NCI-H2171 (cell line): Measurements from ENCODE around the gene ANKS1A.
A peak's percentile ranks its signal among the peaks of the same experiment; 100 is the strongest.
"Not testable (repeated sequence)": the region's sequence is repeated elsewhere in the genome, so short reads cannot be mapped to it uniquely, and the experiment has no call there.

Experiments
- DNase-seq: peaks from one replicate; lab custom pipeline; 2025; lab: John Stamatoyannopoulos, UW

The ANKS1A gene

GRCh38 chr6:35124356-35124755, 235.3 kb downstream of the ANKS1A start:
- no peak for DNase-seq

DNA sequence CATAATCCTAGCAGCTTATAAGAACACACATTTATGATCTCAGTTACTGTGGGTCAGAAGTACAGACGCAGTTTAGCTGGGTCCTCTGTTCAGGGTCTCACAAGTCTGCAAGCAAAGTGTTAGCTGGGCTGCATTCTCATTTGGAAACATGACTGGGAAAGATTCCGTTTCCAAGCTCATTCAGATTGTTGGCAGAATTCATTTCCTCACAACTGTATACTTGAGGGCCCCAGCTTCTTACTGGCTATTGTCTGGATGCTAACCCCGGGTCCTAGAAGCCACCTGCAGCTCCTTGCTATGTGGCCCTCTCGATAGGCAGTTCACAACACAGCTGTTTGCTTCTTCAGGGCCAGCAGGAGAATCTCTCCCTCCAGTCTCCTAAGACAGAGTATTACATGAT, 239.0 kb downstream of the ANKS1A start:
- no peak for DNase-seq

- no peak for DNase-seq
Measured at GRCh38 chr6:35128496-35128895, 239.4 kb downstream of the ANKS1A start.

DNA sequence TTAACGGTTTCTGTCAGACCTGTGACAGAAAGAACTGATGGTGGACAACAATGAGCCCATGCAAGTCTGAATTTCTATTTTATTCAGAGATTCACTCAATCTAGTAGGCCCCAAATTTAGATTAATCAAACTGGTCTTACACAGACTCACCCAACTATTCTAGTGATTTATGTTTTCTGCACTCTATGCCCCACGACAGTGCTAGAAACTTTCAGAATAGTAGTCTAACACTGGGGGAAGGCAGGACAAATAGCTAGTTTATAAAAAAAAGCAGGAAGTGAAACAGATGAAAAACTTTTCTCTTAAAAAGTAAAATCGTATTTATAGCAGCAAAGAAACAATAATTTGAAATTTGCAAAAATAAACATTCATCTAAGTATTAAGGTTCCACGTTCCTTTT, 247.1 kb downstream of the ANKS1A start:
- DNase-seq = no peak

GRCh38 chr6:35138191-35138590, 249.1 kb downstream of the ANKS1A start:
- DNase-seq = not testable (repeated sequence)

- no peak for DNase-seq
Measured at GRCh38 chr6:35139470-35139869, 250.4 kb downstream of the ANKS1A start.

DNA sequence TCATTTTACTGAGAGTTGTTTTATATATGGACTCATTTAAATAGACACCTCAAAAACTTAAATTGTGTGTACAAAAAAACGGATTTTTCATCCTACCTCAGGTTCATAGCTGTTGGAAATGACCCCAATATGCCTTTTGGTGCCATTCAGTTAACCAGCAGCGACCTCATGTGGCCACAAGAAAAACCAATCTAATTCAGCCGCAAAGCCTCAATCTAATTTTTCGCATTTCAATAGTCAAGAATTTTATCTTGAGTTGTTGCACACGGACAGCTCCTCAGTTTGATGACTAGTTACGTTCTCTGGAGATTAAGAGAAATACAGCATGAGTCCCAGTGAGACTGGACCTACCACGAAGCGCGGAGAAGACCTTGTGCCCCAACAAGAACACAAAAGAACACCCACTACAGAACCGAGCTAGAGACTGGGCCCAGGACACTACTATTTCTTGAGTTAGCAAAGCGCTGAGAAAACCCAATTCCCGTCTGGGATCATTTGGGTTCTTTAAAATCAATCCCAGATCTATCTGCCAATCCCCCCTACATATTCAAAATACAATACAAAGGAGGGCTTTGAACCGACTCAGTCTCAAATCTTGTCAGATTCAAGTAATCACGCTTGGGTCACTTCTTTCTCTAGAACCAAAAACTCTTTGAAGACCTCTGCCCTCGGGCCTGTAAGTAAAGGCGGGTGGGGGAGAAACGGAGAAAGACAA, 251.0 kb downstream of the ANKS1A start:
- peak; percentile 54 for DNase-seq

GRCh38 chr6:35140639-35141006, 251.6 kb downstream of the ANKS1A start:
- DNase-seq = no peak
